GM19023 (cell line): ENCODE data around the gene ASNSD1.
A peak's percentile ranks its signal among the peaks of the same experiment; 100 is the strongest.
"Not testable (repeated sequence)": the region's sequence is repeated elsewhere in the genome, so short reads cannot be mapped to it uniquely, and the experiment has no call there.

Source experiments
- ATAC-seq: cut with Tn5 transposase; IDR thresholded peaks from one replicate; pipeline ENCODE4 v1.9.1; 2021; ENCODE audit warnings: mild to moderate bottlenecking, moderate library complexity; ENCODE audit not compliant: unreplicated experiment

The ASNSD1 gene

DNA sequence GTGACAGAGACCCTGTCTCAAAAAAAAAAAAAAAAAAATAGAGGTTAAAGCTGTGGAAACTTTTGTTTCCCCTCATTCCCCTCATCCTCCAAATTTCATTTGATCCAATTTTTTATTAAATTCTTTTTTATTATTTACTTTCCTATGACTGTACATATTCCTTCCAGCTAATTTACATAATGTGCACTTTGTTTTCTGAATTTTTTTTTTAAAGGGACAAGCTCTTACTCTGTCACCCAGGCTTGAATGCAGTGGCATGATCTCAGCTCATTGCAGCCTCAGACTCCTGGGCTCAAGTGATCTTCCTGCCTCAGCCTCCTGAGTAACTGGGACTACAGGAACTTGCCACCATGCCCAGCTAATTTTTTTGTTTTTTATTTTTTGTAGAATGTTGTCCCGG, 23.6 kb downstream of the ASNSD1 start:
- no peak for ATAC-seq

DNA sequence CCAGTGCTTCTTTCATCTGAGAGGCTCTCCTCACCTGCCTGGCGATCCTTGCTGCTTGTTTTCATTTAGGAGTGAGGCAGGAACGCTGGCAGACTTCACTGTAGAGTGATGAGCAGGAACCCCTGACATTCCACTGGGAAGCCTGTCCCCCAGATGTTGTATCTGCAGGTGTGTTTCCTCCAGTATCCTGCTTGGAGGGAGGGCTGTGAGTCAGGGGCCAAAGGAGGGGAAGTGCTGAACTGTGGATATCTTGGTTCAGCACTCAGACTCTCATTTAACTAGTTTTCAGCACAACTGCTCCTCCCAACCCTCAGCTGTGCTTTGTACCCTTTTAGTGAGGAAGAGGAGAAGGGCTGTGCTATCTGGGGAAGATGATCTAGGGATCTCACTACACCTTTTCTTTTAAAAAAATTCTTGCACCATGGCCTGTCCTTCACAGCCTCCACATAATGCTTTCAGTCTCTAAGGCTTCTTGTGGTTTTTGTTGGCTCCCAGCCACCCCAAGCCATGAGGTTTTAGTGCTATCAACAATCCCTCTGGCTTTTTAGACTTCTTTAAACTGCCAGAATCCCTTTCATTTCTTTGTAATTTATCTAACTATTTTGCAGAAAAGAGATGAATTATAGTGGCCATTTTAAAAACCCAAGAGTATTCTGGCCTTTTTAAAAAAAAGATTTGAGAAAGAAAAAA, 24.4 kb downstream of the ASNSD1 start:
- no peak for ATAC-seq

DNA sequence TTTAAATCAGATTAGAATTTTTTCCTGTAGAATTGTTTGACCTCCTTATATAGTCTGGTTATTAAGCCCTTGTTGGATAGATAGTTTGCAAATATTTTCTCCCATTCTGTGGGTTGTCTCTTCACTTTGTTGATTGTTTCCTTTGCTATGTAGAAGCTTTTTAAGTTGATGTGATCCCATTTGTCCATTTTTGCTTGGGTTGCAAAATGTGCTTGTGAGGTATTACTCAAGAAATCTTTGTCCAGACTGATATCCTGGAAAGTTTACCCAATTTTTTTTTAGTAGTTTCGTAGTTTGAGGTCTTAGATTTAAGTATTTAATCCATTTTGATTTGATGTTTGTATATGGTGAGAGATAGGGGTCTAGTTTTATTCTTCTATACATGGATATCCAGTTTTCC, 26.5 kb downstream of the ASNSD1 start:
- not testable (repeated sequence) for ATAC-seq

DNA sequence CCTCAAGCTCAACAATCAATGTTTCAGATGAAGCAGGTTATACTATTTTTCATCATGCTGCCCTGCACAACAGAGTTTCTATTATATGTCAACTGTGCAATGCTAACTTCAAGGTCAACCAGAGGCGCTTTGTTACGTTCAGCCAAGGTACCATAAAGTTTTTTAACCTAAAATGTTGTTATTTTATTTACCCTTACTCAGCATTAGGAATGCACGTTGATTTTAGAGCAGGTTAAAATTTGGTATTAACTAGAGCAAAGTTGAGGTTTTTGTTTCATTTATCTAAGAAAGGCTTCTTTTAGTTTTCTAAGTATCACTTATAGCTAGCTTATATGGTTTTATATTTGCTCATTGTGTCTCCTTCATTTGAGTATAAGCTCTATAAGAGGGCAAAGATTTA, 35.0 kb downstream of the ASNSD1 start:
- ATAC-seq = no peak

DNA sequence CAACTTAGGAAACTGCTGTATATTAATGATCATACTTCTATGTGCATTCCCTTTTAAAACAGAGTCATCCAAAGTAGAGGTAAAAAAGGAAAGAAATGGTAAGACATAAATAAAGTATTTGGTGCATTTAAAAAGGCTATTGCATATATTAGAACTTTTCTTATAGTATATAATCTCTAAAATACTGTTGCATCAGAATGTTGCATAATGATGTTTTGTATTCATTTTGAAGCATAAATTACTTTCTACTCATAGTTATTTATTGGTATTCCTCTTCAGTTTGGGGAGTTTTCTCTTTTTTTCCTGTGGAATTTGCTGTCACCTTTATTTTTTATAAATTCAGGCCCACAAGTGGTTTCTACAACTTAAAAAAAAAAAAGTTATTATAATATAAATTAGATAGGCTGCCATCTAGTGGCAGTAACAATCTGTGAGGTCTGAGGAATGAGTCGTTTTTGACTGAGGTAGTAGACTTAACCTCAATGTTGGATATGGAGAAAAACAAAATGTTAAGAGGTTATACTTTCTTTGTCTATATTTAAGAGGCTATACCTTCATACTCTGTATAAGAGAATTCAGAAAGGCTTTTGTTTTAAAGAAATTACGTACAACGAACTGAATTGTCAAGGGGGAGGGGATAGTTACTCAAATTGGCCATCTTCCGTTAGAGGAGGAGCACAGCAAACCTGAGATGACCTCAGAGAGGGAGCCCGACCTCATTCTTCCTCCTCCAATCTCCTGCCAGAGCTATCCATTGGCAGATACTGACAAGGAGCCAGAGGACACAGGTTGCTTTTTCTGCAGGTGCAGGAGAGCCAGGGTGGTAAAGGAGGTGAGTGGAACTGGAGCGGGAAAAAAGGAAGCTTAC, 37.0 kb downstream of the ASNSD1 start:
- ATAC-seq = peak; percentile 63

DNA sequence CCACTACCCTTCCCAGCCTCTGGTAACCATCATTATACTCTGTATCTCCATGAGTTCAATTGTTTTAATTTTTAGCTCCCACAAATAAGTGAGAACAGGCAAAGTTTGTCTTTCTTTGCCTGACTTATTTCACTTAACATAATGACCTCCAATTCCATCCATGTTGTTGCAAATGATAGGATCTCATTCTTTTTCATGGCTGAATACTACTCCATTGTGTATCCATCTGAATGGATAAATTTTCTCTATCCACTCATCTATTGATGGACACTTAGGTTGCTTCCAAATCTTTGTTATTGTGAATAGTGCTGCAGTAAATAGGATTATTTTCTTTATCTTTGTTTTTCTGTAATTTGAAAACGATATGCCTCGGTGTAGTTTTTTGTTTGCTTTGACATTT, 39.4 kb downstream of the ASNSD1 start:
- ATAC-seq = no peak

DNA sequence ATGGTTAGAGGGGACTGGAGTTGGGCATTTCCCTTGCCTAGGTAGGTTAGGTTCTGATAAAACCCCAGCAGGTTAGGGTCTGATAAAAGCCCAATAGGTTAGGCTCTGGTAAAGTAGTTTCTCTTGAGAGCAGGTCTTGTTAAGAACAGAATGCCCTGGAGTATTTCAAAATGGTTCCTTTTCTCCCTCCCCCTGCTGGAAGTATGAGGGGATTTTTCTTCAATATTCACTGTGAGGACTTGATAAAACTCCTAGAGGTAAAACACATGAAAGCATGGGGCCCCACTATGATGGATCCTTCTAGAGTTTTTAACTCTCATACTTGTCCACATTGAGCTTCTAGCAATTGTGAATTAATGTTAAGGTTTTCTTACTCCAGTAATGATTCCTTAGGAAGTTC, 40.8 kb downstream of the ASNSD1 start:
- ATAC-seq = no peak

DNA sequence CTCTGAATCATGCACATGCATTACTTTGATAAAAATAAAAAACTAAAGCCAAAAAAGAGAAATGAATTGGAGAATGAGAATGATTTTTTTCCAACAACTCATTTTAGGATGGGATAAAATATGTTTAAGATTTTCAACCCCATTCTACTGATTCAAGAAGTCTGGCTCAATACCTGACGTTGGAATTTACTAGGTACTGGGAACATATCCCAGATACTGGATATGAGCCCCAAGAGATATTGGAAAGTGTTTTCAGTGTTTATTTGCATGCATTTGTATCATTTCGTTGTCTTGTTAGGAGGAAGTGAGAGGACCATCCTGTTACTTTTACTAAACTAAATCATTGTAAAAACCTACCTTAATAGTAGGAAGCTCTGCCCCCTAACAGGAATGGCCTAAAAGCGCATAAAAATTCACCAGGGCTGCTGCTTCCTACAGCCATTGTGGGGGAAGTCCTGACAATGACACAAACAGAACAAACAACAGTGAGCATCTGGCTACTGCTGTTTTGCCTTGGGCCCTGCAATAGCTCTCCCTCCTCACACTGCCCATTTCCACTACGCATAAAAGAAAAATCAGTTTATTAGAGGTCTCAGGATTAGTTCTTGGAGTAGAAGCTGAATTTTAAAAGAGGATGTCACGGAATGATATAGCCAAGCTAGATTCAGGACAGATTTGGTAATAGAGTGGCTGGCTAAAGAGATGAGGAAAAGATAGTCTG, 48.4 kb downstream of the ASNSD1 start:
- no peak for ATAC-seq

DNA sequence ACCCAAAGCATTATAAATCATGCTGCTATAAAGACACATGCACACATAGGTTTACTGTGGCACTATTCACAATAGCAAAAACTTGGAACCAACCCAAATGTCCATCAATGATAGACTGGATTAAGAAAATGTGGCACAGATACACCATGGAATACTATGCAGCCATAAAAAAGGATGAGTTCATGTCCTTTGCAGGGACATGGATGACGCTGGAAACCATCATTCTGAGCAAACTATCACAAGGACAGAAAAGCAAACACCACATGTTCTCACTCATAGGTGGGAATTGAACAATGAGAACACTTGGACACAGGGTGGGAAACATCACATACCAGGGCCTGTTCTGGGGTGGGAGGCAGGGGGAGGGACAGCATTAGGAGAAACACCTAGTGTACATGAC, 56.3 kb downstream of the ASNSD1 start:
- ATAC-seq = not testable (repeated sequence)

DNA sequence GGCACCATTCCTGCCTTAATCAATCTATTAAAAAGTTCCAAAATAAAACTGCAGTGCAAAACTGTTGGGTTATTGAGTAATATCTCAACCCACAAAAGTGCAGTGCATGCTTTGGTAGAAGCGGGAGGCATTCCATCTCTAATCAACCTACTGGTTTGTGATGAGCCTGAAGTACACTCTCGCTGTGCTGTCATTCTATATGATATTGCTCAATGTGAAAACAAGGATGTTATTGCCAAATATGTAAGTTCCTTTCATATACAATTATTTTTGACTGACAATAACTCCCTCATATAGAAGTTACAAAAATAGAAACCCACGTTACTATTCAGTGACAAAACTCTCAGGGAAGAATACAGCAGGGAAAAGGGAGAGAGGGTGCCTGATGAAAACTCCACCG, 58.3 kb downstream of the ASNSD1 start:
- ATAC-seq = no peak
